ENCODE measurements around the gene PFKP.

PFKP gene

DNA sequence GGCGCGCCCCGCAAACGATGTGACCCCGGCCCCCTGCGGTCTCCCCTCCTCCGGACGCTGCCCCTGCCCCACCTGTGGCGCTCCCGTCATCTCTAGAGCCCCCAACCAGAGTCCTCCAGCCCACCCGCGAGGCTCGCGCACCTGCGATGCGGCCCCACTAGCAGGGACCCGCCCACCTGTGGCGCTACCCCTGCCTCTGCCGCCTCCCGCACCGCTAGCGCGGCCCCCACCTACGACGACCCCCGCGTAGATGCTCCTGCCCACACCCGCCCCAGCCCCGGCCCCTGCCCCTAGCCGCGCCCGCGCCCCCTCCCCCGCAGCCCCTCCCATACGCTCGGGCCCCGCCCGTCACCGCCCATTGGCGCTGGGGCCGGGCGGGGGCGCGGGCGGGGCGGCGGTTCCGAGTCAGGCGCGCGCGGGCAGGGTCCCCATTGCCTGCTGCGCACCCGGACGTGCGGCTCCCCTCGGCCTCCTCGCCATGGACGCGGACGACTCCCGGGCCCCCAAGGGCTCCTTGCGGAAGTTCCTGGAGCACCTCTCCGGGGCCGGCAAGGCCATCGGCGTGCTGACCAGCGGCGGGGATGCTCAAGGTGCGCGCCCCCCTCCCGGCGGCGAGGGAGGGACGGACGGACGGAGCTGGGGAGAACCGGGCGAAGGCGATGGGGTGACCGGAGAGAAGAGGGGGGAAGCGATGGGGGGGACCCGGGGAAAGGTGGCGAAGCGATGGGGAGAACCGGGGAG is at the start of gene PFKP:
Gene PFKP, plus strand, starts transcription at position 431 of the 741 bp plus-strand sequence. Its CDS starts 48 bp downstream, at position 479.
- no peak for DNase-seq

DNA sequence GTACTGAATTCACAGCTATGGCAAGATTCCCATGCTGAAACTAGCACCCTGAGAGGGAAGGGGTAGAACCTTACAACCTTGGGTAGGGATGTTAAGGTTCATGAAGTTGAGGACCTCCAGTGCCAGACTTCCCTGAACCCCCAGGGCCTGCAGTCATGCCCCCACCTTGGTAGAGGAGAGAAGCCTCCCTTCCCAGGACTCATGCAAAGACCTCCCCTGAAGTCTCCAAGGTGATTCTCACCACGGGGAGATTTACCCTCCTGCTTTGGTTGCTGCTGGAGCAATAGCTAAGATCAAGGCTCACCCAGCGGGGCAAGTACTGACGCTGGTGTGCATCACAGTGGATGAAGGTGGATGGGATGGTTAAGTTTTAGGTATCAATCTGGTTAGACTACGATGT is 49.1 kb upstream of the PFKP start:
- DNase-seq: no peak

DNA sequence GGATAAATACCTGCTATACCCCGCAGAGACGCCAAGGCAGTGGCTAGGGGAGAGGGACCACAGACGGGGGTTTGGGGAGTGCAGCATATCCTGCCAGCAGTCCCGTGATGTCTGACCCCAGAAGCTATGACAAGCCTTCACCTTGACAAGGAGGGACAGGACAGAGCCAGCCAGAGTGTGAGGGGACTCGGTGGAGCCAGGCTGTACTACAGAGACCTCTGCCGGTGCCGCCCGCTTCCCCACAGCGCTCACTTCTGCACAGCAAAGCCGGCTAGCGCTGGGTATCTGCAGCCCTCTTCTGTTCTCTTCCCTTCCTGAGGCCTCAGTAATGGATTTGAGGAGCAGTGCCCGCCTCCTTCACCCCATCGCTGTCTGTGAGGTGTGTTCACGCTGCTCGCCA is 47.0 kb upstream of the PFKP start:
- no peak for DNase-seq

- DNase-seq: no peak
These were observed 46.5 kb upstream of the PFKP start for GRCh38 chr10:3020881-3021280.

DNA sequence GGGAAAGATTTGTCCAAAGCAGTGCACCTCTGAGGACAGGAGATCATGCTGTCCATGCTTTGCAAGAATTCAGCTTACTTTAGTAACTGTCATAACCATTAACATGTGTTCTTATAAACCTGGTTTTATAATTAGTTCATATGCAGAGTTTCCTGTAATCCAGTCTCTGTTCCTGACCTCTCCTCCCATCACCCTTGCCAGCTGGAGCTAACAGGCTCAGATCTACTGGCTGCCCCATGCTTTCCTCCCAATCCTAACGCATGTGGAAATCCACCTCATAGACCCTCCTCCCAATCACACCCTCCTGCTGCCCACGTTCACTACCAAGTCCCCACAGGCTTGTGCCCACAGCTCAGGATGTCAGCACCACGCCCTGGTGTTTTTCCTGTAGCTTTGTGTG is 45.3 kb upstream of the PFKP start:
- DNase-seq: no peak

DNA sequence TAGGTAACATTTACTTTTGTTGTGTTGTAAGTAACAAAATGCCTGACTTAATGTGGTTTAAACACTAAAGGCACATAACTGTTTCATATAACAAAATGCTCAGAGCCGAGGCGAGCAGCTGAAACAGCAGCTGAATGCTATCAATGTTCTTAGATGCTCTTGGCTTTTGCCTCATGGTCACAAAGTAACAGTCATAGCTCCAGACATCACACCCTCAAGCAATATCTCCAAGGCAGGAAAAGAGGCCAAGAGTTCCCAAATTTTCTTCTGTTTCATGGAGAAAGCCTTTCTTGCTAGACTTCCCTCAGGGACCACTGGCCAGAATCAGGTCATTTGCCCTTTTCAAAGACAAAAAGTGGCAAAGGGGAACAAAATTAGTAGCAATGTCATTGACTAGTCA is 43.5 kb upstream of the PFKP start:
- DNase-seq: no peak

DNA sequence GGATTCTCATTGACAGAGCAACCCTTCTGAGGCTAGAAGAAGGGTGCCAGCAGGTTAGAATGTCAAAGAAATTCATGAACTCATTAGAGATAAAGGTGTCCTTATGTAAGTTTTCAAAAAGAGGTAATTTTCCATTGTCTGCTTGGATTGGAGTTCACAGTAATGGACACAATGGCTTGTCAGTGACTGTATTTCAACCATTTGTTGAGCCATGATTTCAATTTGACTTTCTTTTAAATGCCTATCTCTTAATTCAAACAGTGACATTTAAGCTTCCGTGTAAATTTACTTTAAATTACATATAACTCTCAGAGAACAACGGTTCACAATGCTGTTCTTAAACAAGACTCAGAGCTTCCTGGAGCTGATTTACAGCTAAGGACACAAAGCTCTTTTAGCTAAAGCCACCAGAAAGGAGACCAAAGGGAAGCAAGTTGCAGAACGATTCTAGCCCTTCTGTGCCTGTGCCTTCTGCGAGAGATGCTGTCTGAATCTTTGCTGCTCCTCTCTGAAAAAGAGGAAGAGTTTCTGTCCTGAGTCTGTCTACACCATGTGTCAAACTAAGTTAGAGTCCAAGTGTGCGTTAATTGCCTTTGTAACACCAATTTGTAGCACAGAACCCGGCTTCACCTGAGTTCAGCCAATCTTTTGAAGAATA is 42.2 kb upstream of the PFKP start:
- DNase-seq: no peak

- DNase-seq: no peak
These were observed 39.5 kb upstream of the PFKP start for GRCh38 chr10:3027866-3028265.

- no peak for DNase-seq
These were observed 38.9 kb upstream of the PFKP start for GRCh38 chr10:3028441-3028840.

- no peak for DNase-seq
These were observed 36.6 kb upstream of the PFKP start for GRCh38 chr10:3030765-3031164.

DNA sequence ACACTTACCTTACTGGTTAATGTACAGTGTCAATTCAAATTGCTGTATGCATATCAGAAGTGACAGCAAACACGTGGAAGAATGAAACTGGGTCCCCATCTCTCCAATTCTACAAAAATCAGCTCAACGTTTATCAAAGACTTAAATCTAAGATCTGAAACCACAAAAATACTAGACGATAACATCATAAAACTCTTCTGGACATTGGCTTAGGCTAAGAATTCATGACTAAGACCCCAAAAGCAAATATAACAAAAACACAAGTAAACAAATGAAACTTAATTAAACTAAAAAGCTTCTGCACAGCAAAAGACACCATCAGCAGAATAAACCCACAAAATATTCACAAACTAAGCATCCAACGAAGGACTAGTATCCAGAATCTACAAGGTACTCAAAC is 35.9 kb upstream of the PFKP start:
- no peak for DNase-seq

DNA sequence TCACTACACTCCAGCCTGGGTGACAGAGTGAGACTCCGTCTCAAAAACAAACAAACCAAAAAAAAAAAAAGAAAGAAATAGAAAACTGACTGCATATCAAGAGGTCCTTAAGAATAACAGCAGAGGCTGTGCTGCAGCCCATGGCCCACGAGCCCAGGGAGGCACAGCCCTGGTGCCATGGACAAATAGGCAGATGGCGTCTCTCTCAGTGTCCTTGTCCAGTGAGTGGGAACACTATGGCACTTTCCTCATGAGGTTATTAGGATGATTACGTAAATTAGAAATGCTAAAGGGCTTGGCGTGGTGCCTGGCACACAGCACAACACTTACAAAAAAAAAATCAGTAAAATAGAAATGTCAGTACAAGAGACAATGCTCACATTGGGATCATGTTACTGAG is 33.4 kb upstream of the PFKP start:
- DNase-seq: no peak

GRCh38 chr10:3034616-3035015 is 32.7 kb upstream of the PFKP start:
- no peak for DNase-seq

- no peak for DNase-seq
These were observed 31.0 kb upstream of the PFKP start for GRCh38 chr10:3036155-3037021.

- DNase-seq: no peak
These were observed 30.2 kb upstream of the PFKP start for GRCh38 chr10:3037182-3037581.

GRCh38 chr10:3040069-3040468 is 27.3 kb upstream of the PFKP start:
- no peak for DNase-seq

DNA sequence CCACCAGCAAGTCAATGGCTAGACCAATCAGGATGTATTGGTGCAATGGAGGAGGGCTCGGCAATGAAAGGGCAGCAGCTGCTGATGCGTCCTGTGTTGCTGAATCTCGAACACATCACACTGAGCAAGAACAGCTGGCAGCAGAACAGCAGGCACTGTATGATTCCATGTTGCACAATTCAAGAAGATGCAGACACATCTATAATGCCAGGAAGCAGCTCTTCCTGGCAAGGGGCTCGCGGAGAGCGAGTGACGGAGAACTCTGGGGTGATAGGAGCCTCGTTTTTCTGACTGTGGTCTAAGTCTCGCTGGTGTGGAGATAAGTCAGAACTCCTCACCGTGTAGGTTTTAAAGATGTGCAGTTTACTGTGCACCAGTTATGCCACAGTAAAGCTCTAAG is 24.8 kb upstream of the PFKP start:
- no peak for DNase-seq

DNA sequence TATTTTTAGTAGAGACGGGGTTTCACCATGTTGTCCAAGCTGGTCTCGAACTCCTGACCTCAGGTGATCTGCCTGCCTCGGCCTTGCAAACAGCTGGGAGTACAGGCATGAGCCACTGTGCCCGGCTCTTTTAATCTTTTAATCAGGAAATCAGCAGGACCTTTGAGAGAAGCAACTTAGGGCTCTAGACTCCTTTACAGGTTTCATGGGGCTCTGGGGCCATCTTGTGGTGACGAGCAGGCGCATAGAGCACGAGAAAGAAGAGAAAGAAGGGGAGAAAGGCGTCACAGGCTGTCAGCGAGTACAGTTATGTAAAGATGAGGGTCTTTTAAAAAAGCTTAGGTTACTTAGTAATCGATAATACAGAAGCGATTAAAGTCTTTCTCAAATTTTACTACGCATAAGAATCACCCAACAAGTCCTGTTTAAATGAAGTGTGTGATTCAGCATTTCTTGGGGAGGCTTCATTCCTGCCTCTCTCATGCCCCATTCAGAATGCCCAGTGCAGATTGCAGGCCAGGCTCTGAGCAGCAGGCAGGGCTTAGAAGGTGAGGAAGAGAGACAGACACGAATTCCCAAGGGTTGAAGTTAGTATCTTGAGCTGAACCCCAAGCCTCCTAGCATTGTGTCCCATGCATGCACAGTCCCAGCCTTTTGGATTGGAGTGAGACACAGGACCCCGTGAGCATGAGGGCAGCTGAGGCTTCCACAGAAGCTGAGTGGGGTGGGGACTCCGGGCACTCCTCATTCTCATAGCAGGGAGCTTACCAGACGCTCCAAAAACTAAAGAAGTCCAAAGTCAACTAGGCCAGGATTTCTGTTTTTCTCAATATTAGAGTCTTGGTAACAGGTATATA is 23.6 kb upstream of the PFKP start:
- DNase-seq: peak; percentile 47

DNA sequence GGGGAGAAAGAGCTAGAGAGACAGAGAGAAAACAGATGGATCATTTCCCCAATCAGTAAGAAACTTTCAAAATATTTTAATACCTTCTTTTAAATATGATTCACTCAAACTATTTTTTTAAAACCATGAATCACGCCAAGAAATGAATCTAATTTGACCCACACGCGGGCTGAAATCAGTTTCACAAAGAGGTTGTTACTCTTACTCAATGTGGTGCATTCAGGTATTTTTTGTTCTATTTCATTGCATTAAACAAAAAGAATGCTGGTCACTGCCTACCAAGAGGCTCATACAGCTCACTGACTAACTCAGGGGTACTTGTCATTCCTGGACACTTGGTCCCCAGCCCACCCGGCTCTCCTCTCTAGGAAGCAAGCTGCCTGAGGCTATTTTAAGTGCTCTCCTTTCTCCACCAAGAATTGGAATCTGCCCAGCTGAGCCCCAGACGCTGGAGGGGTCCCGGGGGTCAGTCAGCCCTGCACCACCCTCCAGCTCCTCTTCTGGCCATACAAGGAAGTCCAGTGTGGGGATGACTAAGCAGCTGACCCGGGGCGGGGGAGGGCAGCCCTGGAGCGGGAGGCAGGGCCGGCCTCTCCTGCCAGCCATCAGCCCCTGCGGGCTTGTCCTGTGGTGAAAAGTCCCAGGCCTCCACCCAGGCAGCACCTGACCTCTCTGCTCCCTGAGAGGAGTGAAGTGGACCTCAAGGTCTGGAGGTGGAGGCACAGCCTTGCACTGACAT is 21.7 kb upstream of the PFKP start:
- DNase-seq: no peak

- DNase-seq: no peak
These were observed 21.1 kb upstream of the PFKP start for GRCh38 chr10:3046210-3046779.

DNA sequence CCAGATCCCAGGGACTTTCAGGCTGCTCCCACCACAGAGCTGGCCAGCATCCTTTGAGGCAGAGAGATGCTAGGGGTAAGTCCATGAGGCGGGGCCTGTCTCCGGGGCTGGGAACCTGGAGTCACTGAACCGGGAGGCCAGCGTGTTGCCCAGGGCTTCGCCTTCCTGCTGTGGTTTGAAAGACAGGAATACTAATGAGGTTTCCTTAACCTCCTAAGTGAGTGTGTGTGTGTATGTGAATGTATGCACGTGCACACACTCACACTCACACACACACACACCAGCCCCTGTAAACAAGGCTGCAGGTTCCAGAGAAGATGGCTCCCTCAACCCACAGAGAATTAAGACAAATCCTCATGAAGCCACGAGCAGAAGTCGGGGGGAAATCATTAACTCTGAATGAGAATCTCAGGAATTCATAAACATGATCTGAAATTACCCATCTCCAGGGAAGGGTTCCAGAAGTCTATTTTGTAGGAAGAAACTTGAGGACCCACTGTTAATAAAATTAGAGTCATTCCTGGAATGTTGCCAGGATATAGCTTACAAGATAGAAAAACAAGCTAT is 20.3 kb upstream of the PFKP start:
- no peak for DNase-seq

All from GDM1 (cell line).